Neural crest cell (in vitro differentiated cells): ENCODE results near the gene SLC22A5. TPM values are rescaled to one million over a fixed set of nuclear protein-coding genes. Genes with fewer than 3 reads are reported as not detected.

ENCODE experiments used
- DNase-seq: peaks from one replicate; pipeline ENCODE4 v3.0.0; 2021; ENCODE audit warnings: low read depth, mixed read lengths, low spot score
- H3K27ac Mint-ChIP-seq: one replicate; pipeline ENCODE4 v1.8.0; 2021; ENCODE audit warnings: mild to moderate bottlenecking, mixed read lengths; ENCODE audit not compliant: unreplicated experiment
- H3K27me3 Mint-ChIP-seq: 2 replicates; pipeline ENCODE4 v1.8.0; 2021; ENCODE audit warnings: low read depth, mild to moderate bottlenecking, mixed read lengths
- H3K36me3 Mint-ChIP-seq: 2 replicates; pipeline ENCODE4 v1.8.0; 2021; ENCODE audit warnings: low read depth, mild to moderate bottlenecking, mixed read lengths
- H3K4me1 Mint-ChIP-seq: 2 replicates; pipeline ENCODE4 v1.8.0; 2021; ENCODE audit warnings: mixed read lengths
- H3K4me3 Mint-ChIP-seq: one replicate; pipeline ENCODE4 v1.8.0; 2021; ENCODE audit warnings: mild to moderate bottlenecking, mixed read lengths
- H3K9me3 Mint-ChIP-seq: 2 replicates; pipeline ENCODE4 v1.8.0; 2021; ENCODE audit warnings: mixed read lengths
- total RNA-seq: library from RNA; stranded (reverse); gene quantifications from 2 replicates; pipeline ENCODE4 v1.2.1, GENCODE V29; 2021
- TF ChIP-seq, protein P1 (sequence below): fragments of 200-600 bp; sonication (generic); conservative IDR thresholded peaks from 2 replicates; pipeline ENCODE4 v1.5.0; 2021; ENCODE audit warnings: antibody characterized with exemption, mild to moderate bottlenecking

The SLC22A5 gene
- total RNA-seq, 1 donor from 2014 or later: 5.6 TPM

DNA sequence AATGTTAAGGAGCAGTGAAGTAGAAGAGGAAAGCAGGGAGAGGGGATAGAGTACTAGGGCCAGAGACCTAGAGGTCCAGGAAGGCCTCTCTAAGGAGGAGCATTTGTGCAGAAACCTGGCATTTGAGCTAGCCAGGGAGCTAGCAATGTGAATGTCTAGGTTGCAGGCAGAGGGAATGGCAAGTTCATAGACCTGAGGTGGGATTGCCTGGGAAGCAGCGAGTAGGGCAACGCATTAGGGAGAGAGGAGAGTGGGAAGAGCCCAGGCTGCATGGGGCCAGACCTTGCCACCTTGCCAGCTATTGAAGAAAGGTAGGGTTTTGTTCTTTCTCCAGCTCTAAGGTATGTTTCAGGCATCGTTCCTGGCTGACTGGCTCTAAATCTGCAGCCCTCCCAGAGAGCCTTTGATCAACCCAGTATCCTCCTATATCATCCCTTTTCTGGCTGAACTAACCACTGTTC, 54.0 kb downstream of the SLC22A5 start:
- Mint-ChIP-seq H3K4me1 (peaks cover 14% of the 10 kb centered on the region), H3K4me3 (no peak overlapping the region)
- TF ChIP-seq, protein P1, sequence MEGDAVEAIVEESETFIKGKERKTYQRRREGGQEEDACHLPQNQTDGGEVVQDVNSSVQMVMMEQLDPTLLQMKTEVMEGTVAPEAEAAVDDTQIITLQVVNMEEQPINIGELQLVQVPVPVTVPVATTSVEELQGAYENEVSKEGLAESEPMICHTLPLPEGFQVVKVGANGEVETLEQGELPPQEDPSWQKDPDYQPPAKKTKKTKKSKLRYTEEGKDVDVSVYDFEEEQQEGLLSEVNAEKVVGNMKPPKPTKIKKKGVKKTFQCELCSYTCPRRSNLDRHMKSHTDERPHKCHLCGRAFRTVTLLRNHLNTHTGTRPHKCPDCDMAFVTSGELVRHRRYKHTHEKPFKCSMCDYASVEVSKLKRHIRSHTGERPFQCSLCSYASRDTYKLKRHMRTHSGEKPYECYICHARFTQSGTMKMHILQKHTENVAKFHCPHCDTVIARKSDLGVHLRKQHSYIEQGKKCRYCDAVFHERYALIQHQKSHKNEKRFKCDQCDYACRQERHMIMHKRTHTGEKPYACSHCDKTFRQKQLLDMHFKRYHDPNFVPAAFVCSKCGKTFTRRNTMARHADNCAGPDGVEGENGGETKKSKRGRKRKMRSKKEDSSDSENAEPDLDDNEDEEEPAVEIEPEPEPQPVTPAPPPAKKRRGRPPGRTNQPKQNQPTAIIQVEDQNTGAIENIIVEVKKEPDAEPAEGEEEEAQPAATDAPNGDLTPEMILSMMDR: no peak

DNA sequence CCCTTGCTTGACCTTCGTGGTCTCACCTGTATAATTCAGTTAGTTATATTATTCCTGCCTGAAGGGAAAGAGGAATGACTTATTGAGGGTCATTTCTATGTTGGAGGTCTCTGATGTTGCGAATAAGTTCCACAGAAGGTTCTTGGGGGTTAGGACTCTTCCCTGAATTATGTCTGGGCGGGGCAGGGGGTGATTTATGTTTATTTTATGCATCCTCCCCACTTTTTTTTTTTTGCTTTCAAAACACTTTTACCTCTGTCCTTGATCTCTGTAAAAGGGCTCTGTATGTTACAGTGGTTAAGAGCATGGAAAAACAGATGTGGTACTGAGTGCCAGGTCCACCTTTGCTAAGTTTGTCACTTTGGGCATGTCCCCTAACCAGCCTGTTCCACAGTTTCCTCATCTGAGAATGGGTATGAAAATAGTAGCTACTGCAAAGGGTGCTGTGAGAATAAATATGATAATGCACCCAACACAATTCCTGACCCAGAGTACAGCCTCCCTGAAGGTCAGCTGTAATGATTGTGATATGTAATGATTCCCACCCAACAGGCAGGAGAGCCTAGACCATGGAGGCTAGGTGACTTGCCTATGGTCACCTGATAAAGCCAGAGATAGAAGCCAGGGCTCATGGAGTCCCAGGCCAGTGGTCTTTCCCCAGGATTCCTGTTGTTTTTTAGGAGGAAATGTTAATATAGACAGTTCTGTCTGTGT, 54.8 kb downstream of the SLC22A5 start:
- H3K4me1 Mint-ChIP-seq: peaks cover 14% of the 10 kb centered on the region
- no peaks in the 10 kb centered on the region for H3K27me3 Mint-ChIP-seq
- no peaks in the 10 kb centered on the region for H3K9me3 Mint-ChIP-seq
- TF ChIP-seq, protein P1: no peak
- H3K4me3 Mint-ChIP-seq: no peak overlapping the region
- DNase-seq: no peak
- H3K36me3 Mint-ChIP-seq: no peaks in the 10 kb centered on the region
- H3K27ac Mint-ChIP-seq: no peak overlapping the region

More for the DNA sequence above, 54.0 kb downstream of the SLC22A5 start:
- no peaks in the 10 kb centered on the region for H3K36me3 Mint-ChIP-seq
- no peaks in the 10 kb centered on the region for H3K9me3 Mint-ChIP-seq
- H3K27ac Mint-ChIP-seq: no peak overlapping the region
- H3K27me3 Mint-ChIP-seq: no peaks in the 10 kb centered on the region
- no peak for DNase-seq

DNA sequence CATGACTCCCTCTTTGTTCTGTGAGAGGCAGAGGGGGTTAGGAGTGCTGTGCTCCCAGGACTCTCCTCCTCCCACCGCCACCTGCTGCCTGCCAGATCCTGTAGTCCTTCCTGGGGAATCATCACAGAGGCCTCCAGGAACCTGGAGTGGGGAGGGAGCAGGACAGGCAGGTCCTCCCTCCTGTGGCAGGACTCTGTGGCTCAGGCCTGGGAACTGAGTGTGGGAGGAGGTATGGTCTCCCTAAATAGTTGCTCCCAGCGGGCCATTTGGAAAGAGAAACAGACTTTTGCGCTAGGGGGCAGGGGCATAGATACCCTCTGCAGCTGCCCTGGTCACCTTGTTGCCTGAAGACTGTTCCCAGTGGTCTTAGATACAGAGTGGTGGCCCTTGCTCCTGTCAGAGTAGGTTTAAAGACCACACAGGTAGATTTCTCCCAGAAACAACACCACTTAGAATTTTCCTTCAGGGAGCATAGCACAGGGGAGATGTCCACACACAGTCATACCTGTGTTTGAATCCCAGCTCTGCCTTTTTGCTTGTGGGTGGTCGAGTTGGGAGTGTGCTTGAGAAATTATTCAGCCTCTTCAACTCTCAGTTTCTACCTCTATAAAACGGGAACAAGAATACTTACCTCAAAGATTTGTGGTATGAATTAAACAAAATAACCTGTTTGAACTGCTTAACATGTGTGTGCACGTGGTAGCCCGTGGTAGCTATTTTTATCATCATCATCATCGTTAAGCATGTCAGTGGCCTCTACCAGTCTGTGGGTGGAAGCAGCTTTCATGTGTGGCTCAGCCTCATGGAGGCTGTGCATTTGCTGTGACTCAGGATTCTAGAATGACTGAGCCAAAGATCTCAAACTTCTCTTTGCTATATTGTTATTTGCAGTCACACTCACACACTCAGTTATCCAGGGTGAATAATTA, 55.8 kb downstream of the SLC22A5 start:
- Mint-ChIP-seq H3K27me3 (no peaks in the 10 kb centered on the region), H3K4me3 (no peak overlapping the region), H3K36me3 (no peaks in the 10 kb centered on the region), H3K27ac (no peak overlapping the region), H3K9me3 (no peaks in the 10 kb centered on the region), H3K4me1 (peaks cover 4% of the 10 kb centered on the region)
- DNase-seq: no peak
- TF ChIP-seq, protein P1: no peak

DNA sequence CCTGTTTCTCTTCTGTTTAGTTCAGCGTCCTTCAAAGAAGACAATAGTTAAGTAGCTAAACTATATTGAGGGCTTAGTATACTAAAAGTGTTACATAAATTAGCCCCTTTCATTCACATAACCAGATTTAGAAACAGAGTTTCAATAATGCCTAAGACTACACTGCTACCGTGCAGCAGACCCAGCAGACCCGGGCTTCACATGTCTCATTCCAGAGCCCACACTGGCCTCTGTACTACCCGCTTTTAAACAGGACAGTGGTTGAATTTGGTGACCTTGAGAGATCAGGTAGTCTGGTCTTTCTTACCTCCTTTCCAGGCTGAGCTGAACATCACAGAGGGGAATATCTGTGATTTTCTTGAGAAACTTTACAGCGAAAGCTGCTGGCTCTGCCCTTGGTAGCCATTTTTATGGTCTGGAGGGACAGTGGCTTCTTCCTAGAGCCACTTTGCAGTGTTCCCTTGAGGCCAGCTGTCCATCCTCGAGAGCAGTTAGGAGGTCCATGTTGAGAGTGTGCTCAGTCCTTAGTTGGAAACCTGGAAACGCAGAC, 56.5 kb downstream of the SLC22A5 start:
- Mint-ChIP-seq H3K4me1 (no peaks in the 10 kb centered on the region), H3K4me3 (no peak overlapping the region), H3K9me3 (no peaks in the 10 kb centered on the region), H3K27ac (no peak overlapping the region), H3K27me3 (no peaks in the 10 kb centered on the region), H3K36me3 (no peaks in the 10 kb centered on the region)
- TF ChIP-seq, protein P1: no peak
- no peak for DNase-seq

DNA sequence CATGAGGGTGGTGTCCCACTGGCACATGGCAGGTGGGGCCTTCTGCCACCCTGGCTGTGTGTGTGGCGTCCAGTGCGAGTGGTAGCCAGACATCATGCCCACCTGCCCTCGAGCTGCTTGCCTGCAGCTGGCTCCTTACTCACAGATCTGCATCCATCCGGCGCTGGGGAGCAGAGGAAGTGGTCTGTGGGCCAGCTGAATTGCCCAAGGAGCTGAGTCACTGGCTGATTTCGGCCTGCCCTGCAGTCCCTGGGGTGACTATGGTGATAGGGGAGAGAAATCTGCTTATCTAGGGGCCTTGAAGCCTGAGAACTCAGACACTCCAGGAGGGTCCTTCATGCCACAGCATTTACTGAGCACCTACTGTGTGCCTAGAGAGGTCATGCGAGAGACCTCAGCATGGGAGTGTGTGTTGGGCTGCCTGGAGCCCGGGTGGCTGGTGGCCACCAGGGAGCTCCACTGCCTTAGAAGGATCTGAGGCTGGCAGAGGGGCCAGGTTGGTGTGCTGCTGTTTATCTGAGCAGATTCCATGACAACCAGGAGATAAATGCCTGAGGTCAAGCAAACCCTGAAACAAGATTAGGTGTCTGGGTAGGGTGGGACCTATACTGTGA, 57.1 kb downstream of the SLC22A5 start:
- no peak overlapping the region for H3K27ac Mint-ChIP-seq
- H3K36me3 Mint-ChIP-seq: no peaks in the 10 kb centered on the region
- DNase-seq: no peak
- no peaks in the 10 kb centered on the region for H3K9me3 Mint-ChIP-seq
- no peaks in the 10 kb centered on the region for H3K27me3 Mint-ChIP-seq
- H3K4me1 Mint-ChIP-seq: no peaks in the 10 kb centered on the region
- TF ChIP-seq, protein P1: no peak
- no peak overlapping the region for H3K4me3 Mint-ChIP-seq
